ENCODE results near the gene TOR1AIP2. TPM values are rescaled to one million over a fixed set of nuclear protein-coding genes. Genes with fewer than 3 reads are reported as not detected.

Gene TOR1AIP2
- total and polyA plus RNA-seq, 12 donors = 8.1 to 63.3 (median 52.2) TPM

DNA sequence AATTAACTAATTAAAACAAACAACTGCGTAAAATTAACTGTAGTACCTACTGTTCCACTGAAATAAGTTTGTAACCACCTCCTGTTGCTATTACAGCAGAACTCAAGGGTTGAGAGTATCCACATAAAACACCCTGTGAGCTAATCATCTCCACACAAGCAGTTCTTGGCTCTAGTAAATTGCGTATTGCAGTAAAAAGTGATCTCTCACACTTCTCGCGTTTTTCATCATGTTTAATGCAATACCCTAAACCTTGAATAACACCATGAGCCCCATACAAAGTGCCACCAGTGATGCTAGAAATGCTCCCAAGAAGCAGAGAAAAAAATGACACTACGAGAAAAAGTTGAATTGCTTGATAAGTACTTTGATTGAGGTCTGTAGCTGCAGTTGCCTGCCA lies 47.7 kb upstream of the TOR1AIP2 start:
- Histone ChIP-seq H3K4me1 (peaks cover 0 to 18% (median 4%) of the 10 kb centered on the region in 9 donors), H3K36me3 (peaks cover 0 to 22% (median 0%) of the 10 kb centered on the region in 9 donors), H3K9me3 (no peaks in the 10 kb centered on the region), H3K27me3 (no peaks in the 10 kb centered on the region), H3K27ac (no peak overlapping the region), H3K4me3 (no peak overlapping the region)
- TF ChIP-seq CTCF (IDR thresholded peaks at IDR 0.05) = no peak
- intact Hi-C loops (cut with DNase I) = no loop called here
- WGBS, 2 donors = 88% methylated on average over 5 of the region's 5 CpGs
- ATAC-seq (no peak), DNase-seq (no peak)

- no peaks in the 10 kb centered on the region for H3K9me3 ChIP-seq
- intact Hi-C loops (cut with DNase I) = no loop called here
- H3K36me3 ChIP-seq = peaks cover 0 to 33% (median 6%) of the 10 kb centered on the region in 9 donors
- peaks cover 0 to 15% (median 4%) of the 10 kb centered on the region in 9 donors for H3K4me1 ChIP-seq
- no peak for TF ChIP-seq CTCF (IDR thresholded peaks at IDR 0.05)
- no peak for DNase-seq
- H3K27me3 ChIP-seq = no peaks in the 10 kb centered on the region
- H3K4me3 ChIP-seq = no peak overlapping the region
- ATAC-seq = no peak
- WGBS, 2 donors = 100% methylated on average over 1 of the region's 1 CpG
- H3K27ac ChIP-seq = no peak overlapping the region
Measured at GRCh38 chr1:179924268-179924667, 46.7 kb upstream of the TOR1AIP2 start.

GRCh38 chr1:179923029-179923428 lies 45.4 kb upstream of the TOR1AIP2 start:
- H3K9me3 ChIP-seq = no peaks in the 10 kb centered on the region
- no peak for ATAC-seq

DNA sequence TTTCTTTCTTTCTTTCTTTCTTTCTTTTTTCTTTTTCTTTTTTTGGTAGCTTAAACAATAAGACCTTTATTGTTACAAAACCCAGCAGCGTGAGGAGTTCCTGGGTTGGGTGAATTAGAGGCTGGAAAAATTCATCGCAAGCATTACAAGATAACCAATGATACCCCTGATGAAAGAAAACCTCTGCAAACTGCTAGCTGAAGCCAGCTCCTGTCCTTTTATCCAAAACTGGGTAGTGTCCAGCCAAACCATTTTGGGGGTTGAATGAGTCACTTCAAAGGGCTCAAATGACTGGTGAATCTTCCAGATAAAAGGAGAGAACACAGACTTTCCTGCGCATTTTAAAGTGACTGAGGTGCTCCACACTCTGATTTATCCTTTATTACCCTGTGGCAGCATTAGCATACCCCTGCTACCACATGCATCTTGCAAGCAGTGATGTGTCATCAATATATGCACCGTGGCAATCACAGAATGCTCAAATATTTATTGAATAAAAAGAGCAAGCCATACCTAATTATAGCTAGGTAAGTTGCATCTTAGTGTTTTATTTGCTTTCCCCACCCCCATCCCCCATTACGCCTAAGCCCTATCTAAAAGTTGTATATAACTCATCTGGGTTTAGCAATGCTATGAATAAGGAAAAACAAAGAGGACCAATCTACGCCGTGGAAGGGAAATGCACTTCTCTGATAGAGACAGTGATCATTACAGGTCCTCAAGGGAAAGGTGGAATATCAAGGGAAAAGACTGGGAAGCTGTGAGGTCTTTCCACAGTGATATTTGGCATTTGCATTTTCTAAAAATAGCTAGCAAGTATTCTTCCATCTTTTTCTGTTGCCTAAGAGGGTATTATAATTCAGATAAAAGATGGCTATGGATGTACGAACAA lies 44.6 kb upstream of the TOR1AIP2 start:
- Histone ChIP-seq H3K9me3 (no peaks in the 10 kb centered on the region), H3K4me3 (no peak overlapping the region), H3K4me1 (peaks cover 0 to 15% (median 4%) of the 10 kb centered on the region in 9 donors), H3K36me3 (peaks cover 0 to 53% (median 26%) of the 10 kb centered on the region in 9 donors), H3K27me3 (no peaks in the 10 kb centered on the region), H3K27ac (no peak overlapping the region)
- no peak for DNase-seq
- no peak for ATAC-seq
- 77 to 78% methylated on average over 8 of the region's 8 CpGs for WGBS, 2 donors
- TF ChIP-seq CTCF (IDR thresholded peaks at IDR 0.05) = no peak
- intact Hi-C loops (cut with DNase I) = no loop called here

More at GRCh38 chr1:179923029-179923428, 45.4 kb upstream of the TOR1AIP2 start:
- H3K27ac ChIP-seq = no peak overlapping the region
- H3K27me3 ChIP-seq = no peaks in the 10 kb centered on the region
- no peak overlapping the region for H3K4me3 ChIP-seq
- no peak for DNase-seq
- TF ChIP-seq CTCF (IDR thresholded peaks at IDR 0.05) = no peak
- peaks cover 0 to 15% (median 4%) of the 10 kb centered on the region in 9 donors for H3K4me1 ChIP-seq
- peaks cover 0 to 45% (median 18%) of the 10 kb centered on the region in 9 donors for H3K36me3 ChIP-seq
- intact Hi-C loops (cut with DNase I) = no loop called here

Data from heart right ventricle (tissue), 16 donors.